Endothelial cell of hepatic sinusoid (primary cell): ENCODE data around the gene UBQLN3.

ENCODE experiments used
- in situ Hi-C: cut with HindIII; loops from 2 replicates; pipeline ENCODE4 v1.10.0; 2017; ENCODE audit warnings: low sequenced_read_pairs

UBQLN3 gene

GRCh38 chr11:5509803-5510202, at the start of gene UBQLN3:
UBQLN3 (minus strand) TSS chr11:5509957; CDS start chr11:5509558, 399 bp downstream.
- in situ Hi-C loops = no loop called here

GRCh38 chr11:5557751-5558150, 48.0 kb upstream of the UBQLN3 start:
- in situ Hi-C loops = no loop called here

- in situ Hi-C loops = no loop called here
Measured at GRCh38 chr11:5556596-5557188, 46.9 kb upstream of the UBQLN3 start.

GRCh38 chr11:5553343-5553742, 43.6 kb upstream of the UBQLN3 start:
- in situ Hi-C loops = no loop called here

- in situ Hi-C loops = no loop called here
Measured at GRCh38 chr11:5550440-5551095, 40.8 kb upstream of the UBQLN3 start.

- in situ Hi-C loops = no loop called here
Measured at GRCh38 chr11:5548440-5548839, 38.7 kb upstream of the UBQLN3 start, which contains the start of gene OR52H1. OR52H1 (minus strand) TSS chr11:5548540; CDS start chr11:5545505, 3,035 bp downstream.

GRCh38 chr11:5547982-5548381, 38.2 kb upstream of the UBQLN3 start:
- in situ Hi-C loops = no loop called here

GRCh38 chr11:5546457-5546856, 36.7 kb upstream of the UBQLN3 start:
- in situ Hi-C loops = no loop called here

GRCh38 chr11:5541427-5541826, 31.7 kb upstream of the UBQLN3 start:
- in situ Hi-C loops = no loop called here

GRCh38 chr11:5536482-5536881, 26.7 kb upstream of the UBQLN3 start:
- in situ Hi-C loops = no loop called here

GRCh38 chr11:5534046-5534445, 24.3 kb upstream of the UBQLN3 start:
- in situ Hi-C loops = no loop called here

- in situ Hi-C loops = no loop called here
Measured at GRCh38 chr11:5531053-5531831, 21.5 kb upstream of the UBQLN3 start.

- in situ Hi-C loops = no loop called here
Measured at GRCh38 chr11:5528495-5528894, 18.7 kb upstream of the UBQLN3 start.

GRCh38 chr11:5527716-5528115, 18.0 kb upstream of the UBQLN3 start:
- in situ Hi-C loops = no loop called here

- in situ Hi-C loops = no loop called here
Measured at GRCh38 chr11:5524756-5525155, 15.0 kb upstream of the UBQLN3 start.

- in situ Hi-C loops = no loop called here
Measured at GRCh38 chr11:5522308-5522707, 12.6 kb upstream of the UBQLN3 start.

GRCh38 chr11:5521540-5521939, 11.8 kb upstream of the UBQLN3 start:
- in situ Hi-C loops = no loop called here

- in situ Hi-C loops = no loop called here
Measured at GRCh38 chr11:5516599-5516998, 6.8 kb upstream of the UBQLN3 start, which contains the start of gene UBQLNL. UBQLNL (minus strand) TSS chr11:5516699; CDS start chr11:5516441, 258 bp downstream.

- in situ Hi-C loops = no loop called here
Measured at GRCh38 chr11:5514841-5515240, 5.1 kb upstream of the UBQLN3 start.

GRCh38 chr11:5508605-5509004, 1.2 kb downstream of the UBQLN3 start:
- in situ Hi-C loops = no loop called here

- in situ Hi-C loops = no loop called here
Measured at GRCh38 chr11:5507933-5508305, 1.8 kb downstream of the UBQLN3 start.
